A673 (cell line): Measurements from ENCODE around the gene CCL14. TPM values are rescaled to one million over a fixed set of nuclear protein-coding genes. Genes with fewer than 3 reads are reported as not detected.
"Not testable (repeated sequence)": the region's sequence is repeated elsewhere in the genome, so short reads cannot be mapped to it uniquely, and the experiment has no call there.

Source experiments
- BruUV-seq: library from RNA; stranded (reverse); fragments of 400-500 nt; replicated peaks from 2 replicates; lab custom pipeline; 2021; lab: Mats Ljungman, UMichigan
- CTCF ChIA-PET: fragments of 300-600 bp; sonication (Branson Sonifier 250); formaldehyde crosslinking; loops from one replicate; lab custom pipeline; 2022; ENCODE audit warnings: antibody characterized with exemption; lab: Charles Lee
- POLR2A ChIA-PET: fragments of 300-600 bp; sonication (Branson Sonifier 250); formaldehyde crosslinking; loops from one replicate; lab custom pipeline; 2022; ENCODE audit warnings: antibody characterized with exemption; ENCODE audit not compliant: low non-redundant PET; lab: Charles Lee
- DNase-seq: peaks from one replicate; pipeline ENCODE4 v3.0.0-alpha.2; 2015; ENCODE audit warnings: low spot score
- H3K27ac ChIP-seq: fragments of 200-600 bp; sonication (generic); 2 replicates; pipeline ENCODE4 v1.5.1; 2016; ENCODE audit warnings: mixed run types, low read depth, mild to moderate bottlenecking, mixed read lengths, antibody characterized with exemption, low read length; ENCODE audit not compliant: poor library complexity, severe bottlenecking
- H3K27me3 ChIP-seq: fragments of 200-600 bp; sonication (generic); replicated peaks from 2 replicates; pipeline ENCODE4 v1.6.1; 2017; ENCODE audit warnings: mixed run types, low read depth, mild to moderate bottlenecking, mixed read lengths, antibody characterized with exemption, low read length; ENCODE audit not compliant: insufficient read depth, poor library complexity
- H3K36me3 ChIP-seq: fragments of 200-600 bp; sonication (generic); 2 replicates; pipeline ENCODE4 v1.6.1; 2016; ENCODE audit warnings: mixed run types, mild to moderate bottlenecking, mixed read lengths, antibody characterized with exemption, low read length; ENCODE audit not compliant: insufficient read depth, poor library complexity, severe bottlenecking
- H3K4me1 ChIP-seq: fragments of 200-600 bp; sonication (generic); 2 replicates; pipeline ENCODE4 v1.6.1; 2017; ENCODE audit warnings: mixed run types, mild to moderate bottlenecking, mixed read lengths, antibody characterized with exemption, low read length; ENCODE audit not compliant: insufficient read depth, poor library complexity, severe bottlenecking
- H3K4me3 ChIP-seq: fragments of 200-600 bp; sonication (generic); 2 replicates; pipeline ENCODE4 v1.5.1; 2016; ENCODE audit warnings: low read depth, mixed run types, mild to moderate bottlenecking, mixed read lengths, low read length; ENCODE audit not compliant: poor library complexity, severe bottlenecking
- H3K9me3 ChIP-seq: fragments of 200-600 bp; sonication (generic); 2 replicates; pipeline ENCODE4 v1.6.1; 2016; ENCODE audit warnings: mixed run types, low read depth, mild to moderate bottlenecking, mixed read lengths, antibody characterized with exemption, low read length; ENCODE audit not compliant: poor library complexity, severe bottlenecking
- EZH2 ChIP-seq: fragments of 200-600 bp; sonication (generic); IDR thresholded peaks from 2 replicates; pipeline ENCODE4 v1.6.1; 2017; ENCODE audit warnings: borderline replicate concordance, low read depth, mild to moderate bottlenecking, mixed read lengths, antibody characterized with exemption, low read length; ENCODE audit not compliant: poor library complexity, severe bottlenecking
- intact Hi-C: fragments of 100-400 bp; cut with micrococcal nuclease; formaldehyde crosslinking; loops from one replicate; pipeline ENCODE4 v1.10.0; 2022; ENCODE audit not compliant: unreplicated experiment
- total RNA-seq: library from RNA; stranded (reverse); gene quantifications from 2 replicates; pipeline ENCODE4 v1.2.3, GENCODE V29; 2021
- TF ChIP-seq, protein P1 (sequence below): fragments of 300-800, 200-600 bp; sonication (generic); conservative IDR thresholded peaks from 2 replicates; pipeline ENCODE4 v1.5.1; 2017; ENCODE audit warnings: low read depth, mild to moderate bottlenecking, antibody characterized with exemption, low read length, moderate library complexity, mixed read lengths

CCL14 gene
- total RNA-seq, 1 experiment from 2014 or later: not detected

- no peaks in the 10 kb centered on the region for H3K36me3 ChIP-seq
- POLR2A ChIA-PET: no interaction called here
These were observed 42.4 kb downstream of the CCL14 start for GRCh38 chr17:35944151-35944550.

GRCh38 chr17:35943537-35943936 is 43.0 kb downstream of the CCL14 start, which contains the start of gene LYZL6:
Gene LYZL6 (minus strand): TSS chr17:35943713. CDS start chr17:35939356, 4,357 bp downstream.
- POLR2A ChIA-PET: no interaction called here
- no peak within 1 kb of the TSS for H3K4me3 ChIP-seq

More at GRCh38 chr17:35944151-35944550, 42.4 kb downstream of the CCL14 start:
- CTCF ChIA-PET: no interaction called here
- no peak for DNase-seq
- intact Hi-C loops: no loop called here
- H3K4me3 ChIP-seq: no peak overlapping the region
- no peaks in the 10 kb centered on the region for H3K9me3 ChIP-seq
- H3K27me3 ChIP-seq: no peaks in the 10 kb centered on the region
- no peaks in the 10 kb centered on the region for H3K4me1 ChIP-seq
- no peak for TF ChIP-seq EZH2
- TF ChIP-seq, protein P1, sequence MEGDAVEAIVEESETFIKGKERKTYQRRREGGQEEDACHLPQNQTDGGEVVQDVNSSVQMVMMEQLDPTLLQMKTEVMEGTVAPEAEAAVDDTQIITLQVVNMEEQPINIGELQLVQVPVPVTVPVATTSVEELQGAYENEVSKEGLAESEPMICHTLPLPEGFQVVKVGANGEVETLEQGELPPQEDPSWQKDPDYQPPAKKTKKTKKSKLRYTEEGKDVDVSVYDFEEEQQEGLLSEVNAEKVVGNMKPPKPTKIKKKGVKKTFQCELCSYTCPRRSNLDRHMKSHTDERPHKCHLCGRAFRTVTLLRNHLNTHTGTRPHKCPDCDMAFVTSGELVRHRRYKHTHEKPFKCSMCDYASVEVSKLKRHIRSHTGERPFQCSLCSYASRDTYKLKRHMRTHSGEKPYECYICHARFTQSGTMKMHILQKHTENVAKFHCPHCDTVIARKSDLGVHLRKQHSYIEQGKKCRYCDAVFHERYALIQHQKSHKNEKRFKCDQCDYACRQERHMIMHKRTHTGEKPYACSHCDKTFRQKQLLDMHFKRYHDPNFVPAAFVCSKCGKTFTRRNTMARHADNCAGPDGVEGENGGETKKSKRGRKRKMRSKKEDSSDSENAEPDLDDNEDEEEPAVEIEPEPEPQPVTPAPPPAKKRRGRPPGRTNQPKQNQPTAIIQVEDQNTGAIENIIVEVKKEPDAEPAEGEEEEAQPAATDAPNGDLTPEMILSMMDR: no peak
- H3K27ac ChIP-seq: no peak overlapping the region
- BruUV-seq: no TSS peak

DNA sequence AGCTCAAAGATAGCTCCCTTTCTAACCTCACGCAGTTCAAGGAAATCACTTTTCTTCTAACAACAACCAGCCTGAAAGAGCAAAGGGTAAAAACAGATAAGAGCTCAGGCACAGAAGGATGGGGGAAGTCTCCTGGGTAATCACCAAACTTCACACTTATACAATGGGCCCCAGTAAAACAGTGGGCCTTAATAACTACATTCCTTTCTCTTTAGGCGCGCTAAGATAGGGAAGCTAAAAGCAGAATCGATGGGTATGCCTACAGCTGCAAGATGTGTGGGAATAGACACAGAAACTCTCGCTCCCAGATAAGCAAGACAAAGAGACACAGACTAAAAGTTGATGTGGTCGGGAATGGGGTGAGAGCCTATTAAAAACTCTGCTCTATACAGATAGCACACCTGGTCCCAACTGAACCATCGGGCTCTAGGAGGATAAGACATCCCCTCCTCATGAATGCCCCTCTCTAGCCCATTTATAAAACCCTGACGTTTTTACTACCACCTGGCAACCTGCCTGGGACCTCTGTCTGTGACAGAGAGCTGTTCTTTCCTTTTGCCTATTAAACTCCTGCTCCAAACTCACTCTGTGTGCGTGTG is 43.8 kb downstream of the CCL14 start:
- DNase-seq: no peak
- POLR2A ChIA-PET: no interaction called here
- Histone ChIP-seq H3K9me3 (no peaks in the 10 kb centered on the region), H3K27ac (no peak overlapping the region), H3K4me1 (no peaks in the 10 kb centered on the region), H3K4me3 (no peak overlapping the region), H3K36me3 (no peaks in the 10 kb centered on the region), H3K27me3 (no peaks in the 10 kb centered on the region)
- BruUV-seq: no TSS peak
- intact Hi-C loops: no loop called here
- CTCF ChIA-PET: no interaction called here
- TF ChIP-seq, protein P1: no peak
- no peak for TF ChIP-seq EZH2

More at GRCh38 chr17:35943537-35943936, 43.0 kb downstream of the CCL14 start, which contains the start of gene LYZL6:
- no peaks in the 10 kb centered on the region for H3K9me3 ChIP-seq
- H3K27ac ChIP-seq: no peak within 1 kb of the TSS
- H3K27me3 ChIP-seq: no peaks in the 10 kb centered on the region
- H3K36me3 ChIP-seq: no peaks in the 10 kb centered on the region
- DNase-seq: no peak
- H3K4me1 ChIP-seq: no peaks in the 10 kb centered on the region
- TF ChIP-seq, protein P1: no peak
- no peak for TF ChIP-seq EZH2
- CTCF ChIA-PET: no interaction called here
- intact Hi-C loops: no loop called here
- BruUV-seq: no TSS peak

DNA sequence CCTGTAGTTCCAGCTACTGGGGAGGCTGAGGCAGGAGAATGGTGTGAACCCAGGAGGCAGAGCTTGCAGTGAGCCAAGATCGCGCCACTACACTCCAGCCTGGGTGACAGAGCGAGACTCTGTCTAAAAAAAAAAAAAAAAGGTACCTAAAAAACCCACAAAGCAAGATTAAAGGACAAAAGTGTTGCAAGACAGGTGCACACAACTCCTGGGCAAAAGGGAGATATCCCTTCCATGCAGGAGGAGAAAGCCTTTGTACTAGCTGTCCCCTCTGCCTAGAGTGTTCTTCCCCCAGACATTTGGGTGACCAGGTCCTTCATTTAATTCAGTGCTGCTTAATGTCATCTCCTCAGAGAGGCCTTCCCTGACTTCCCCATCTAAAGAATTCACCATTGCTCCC is 48.0 kb downstream of the CCL14 start:
- H3K4me1 ChIP-seq, H3K27me3 ChIP-seq, DNase-seq, H3K9me3 ChIP-seq, CTCF ChIA-PET, H3K27ac ChIP-seq, H3K36me3 ChIP-seq, BruUV-seq, H3K4me3 ChIP-seq, intact Hi-C loops, POLR2A ChIA-PET: not testable (repeated sequence)
